ENCODE data around the gene AGBL4.

AGBL4 gene

DNA sequence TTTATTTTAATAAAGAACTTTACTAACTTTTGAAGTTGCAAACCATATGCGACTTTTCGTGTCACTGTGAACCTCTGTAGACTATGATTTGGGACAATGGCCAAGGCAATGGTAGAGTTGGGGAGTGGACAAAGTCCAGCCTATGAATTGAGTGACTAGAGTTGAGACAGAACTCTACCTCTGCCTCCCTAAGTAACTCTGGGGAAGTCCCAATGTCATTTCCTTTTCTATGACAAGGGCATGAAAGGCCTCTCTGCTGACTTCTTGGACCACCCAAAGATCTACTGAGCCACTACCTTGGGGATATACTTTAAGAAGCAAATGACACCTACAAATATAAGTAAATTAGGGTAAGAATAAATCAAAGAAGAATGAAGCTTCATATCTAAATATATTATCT, 1266.4 kb downstream of the AGBL4 start:
- DNase-seq (ENCODE audit: low read depth), result no peak
- H3K4me3 ChIP-seq (ENCODE audit: low read depth, low read length), result no peak overlapping the region
- TF ChIP-seq, protein P1, sequence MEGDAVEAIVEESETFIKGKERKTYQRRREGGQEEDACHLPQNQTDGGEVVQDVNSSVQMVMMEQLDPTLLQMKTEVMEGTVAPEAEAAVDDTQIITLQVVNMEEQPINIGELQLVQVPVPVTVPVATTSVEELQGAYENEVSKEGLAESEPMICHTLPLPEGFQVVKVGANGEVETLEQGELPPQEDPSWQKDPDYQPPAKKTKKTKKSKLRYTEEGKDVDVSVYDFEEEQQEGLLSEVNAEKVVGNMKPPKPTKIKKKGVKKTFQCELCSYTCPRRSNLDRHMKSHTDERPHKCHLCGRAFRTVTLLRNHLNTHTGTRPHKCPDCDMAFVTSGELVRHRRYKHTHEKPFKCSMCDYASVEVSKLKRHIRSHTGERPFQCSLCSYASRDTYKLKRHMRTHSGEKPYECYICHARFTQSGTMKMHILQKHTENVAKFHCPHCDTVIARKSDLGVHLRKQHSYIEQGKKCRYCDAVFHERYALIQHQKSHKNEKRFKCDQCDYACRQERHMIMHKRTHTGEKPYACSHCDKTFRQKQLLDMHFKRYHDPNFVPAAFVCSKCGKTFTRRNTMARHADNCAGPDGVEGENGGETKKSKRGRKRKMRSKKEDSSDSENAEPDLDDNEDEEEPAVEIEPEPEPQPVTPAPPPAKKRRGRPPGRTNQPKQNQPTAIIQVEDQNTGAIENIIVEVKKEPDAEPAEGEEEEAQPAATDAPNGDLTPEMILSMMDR (conservative IDR thresholded peaks at IDR 0.05; ENCODE audit: low read depth, low read length), result no peak

DNA sequence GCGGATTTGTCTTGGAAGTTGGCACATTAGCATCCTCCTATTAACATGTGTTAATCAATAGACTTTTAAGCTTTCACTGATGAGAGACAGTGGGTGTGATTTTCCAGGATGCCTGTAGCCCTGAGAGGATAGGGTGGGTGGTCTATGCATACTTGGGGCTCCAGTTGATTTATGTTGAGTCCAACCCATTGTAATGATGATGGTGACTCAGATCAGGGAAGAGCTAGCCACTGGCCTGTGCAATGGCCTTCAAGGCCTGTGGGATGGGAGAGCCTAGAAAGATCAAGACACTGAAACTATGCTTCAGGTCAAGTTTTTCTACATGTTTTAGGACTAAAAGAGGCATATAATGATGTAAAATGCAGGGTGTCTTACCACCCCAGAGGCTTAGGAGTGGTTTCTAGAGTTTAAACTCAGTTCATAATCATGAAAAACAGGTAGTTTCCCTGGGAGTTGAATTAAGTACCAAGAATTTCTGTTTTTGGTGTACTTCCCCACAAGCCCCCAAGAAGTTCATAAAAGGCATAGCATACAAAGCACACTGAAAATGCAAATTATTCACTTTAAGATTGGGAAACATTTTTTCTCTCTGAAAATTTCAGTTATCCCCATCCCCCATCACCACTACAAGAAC, 1267.0 kb downstream of the AGBL4 start:
- H3K4me3 ChIP-seq (ENCODE audit: low read depth, low read length), result no peak overlapping the region
- DNase-seq (ENCODE audit: low read depth), result no peak
- TF ChIP-seq, protein P1 (conservative IDR thresholded peaks at IDR 0.05; ENCODE audit: low read depth, low read length), result no peak

DNA sequence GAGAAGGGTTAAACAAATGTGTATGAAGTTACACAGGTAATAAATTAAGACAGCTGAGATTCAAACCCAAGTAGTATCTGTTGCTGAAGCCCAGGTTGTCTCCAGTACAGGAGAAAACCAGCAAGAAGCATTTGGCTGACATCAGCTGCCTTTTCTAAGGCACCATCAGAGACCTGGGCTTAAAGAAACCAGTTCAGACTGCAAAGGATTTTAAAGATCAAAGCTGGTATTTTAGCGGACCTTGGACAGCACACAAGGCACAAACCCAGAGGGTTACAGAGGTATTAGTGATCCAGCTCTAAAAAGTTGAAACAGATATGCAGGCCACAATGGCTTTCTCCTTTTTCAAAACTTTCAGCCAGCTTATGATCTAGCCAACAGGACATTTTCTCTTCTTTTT, 1270.5 kb downstream of the AGBL4 start:
- TF ChIP-seq, protein P1 (conservative IDR thresholded peaks at IDR 0.05; ENCODE audit: low read depth, low read length), result no peak
- H3K4me3 ChIP-seq (ENCODE audit: low read depth, low read length), result no peak overlapping the region
- no peak for DNase-seq (ENCODE audit: low read depth)

DNA sequence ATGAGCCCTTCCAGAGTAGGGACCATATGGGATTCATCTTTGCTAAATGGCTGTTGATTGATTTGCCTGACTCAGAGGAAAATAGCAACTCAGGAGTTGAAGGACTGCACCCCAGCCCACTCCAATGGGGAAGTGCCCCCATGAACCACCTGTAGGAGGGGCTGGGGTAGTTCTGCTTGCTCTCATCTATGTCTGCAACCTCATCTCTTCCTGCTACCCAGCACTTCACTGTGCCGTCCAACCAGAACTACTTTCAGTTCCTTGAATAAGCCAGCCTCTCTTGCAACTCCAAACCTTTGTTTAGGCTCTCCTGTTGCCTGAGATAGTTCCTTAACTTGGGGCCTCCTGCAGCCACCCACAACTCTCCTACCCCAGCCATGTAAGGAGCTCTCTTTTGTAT, 1273.6 kb downstream of the AGBL4 start:
- no peak for DNase-seq (ENCODE audit: low read depth)
- TF ChIP-seq, protein P1 (conservative IDR thresholded peaks at IDR 0.05; ENCODE audit: low read depth, low read length), result no peak
- no peak overlapping the region for H3K4me3 ChIP-seq (ENCODE audit: low read depth, low read length)

DNA sequence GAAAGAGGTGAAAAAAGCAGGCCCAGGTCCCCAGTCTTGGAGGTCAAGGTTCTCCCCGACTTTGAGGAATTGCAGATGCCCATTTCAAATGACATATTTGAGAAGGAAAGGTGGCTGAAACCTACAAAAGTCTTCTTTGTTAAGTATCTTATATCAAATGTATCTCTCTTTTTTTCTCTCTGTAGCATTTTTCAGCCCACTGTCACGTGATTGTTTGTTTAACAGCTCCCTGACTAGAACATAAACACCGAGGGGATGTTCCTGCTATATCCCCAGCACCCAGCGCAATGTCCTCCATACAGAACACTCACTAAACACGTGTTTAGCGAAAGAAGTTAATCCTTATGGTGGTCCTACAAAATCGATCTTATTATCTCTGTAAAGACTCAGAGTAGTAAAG, 1274.7 kb downstream of the AGBL4 start:
- no peak overlapping the region for H3K4me3 ChIP-seq (ENCODE audit: low read depth, low read length)
- no peak for DNase-seq (ENCODE audit: low read depth)
- TF ChIP-seq, protein P1 (conservative IDR thresholded peaks at IDR 0.05; ENCODE audit: low read depth, low read length), result no peak

DNA sequence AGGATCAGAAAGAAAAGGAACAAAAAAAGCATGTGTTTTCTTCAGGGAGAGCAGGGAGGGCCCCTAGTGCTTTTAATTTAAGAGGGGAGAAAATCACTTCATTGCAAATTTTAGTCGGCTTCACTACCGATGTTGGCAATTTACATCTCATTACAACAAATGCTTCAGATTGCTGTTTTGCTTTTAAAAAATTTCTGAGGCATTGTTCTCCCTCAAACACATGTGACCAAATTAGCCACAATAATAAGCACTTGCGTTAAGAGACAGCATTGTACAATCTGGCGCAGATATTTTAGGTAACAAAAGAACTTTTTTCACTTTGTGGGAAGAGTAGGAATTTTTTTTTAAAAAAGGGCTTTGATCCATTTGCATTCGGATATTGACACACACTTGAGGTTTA, 1276.8 kb downstream of the AGBL4 start:
- no peak overlapping the region for H3K4me3 ChIP-seq (ENCODE audit: low read depth, low read length)
- TF ChIP-seq, protein P1 (conservative IDR thresholded peaks at IDR 0.05; ENCODE audit: low read depth, low read length), result no peak
- DNase-seq (ENCODE audit: low read depth), result no peak

DNA sequence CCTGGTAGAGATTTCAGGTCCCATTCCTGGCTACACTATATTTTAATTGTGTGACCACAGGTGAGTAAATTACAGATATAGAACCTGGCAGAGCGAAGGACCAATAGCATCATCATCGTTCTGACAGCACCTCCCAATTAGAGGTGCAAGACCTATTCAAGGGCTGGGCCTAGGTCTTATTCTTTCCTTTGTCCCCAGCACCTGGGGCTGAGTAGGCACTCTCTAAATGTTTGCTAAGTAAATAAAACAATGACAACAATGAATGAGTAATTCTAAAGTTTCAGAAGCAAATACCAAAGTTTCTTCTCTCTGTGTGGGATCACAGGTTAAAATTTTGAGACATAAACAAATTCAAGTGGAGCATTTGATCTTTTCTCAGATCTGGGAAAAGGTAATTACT, 1279.7 kb downstream of the AGBL4 start:
- TF ChIP-seq, protein P1 (conservative IDR thresholded peaks at IDR 0.05; ENCODE audit: low read depth, low read length), result no peak
- no peak overlapping the region for H3K4me3 ChIP-seq (ENCODE audit: low read depth, low read length)
- DNase-seq (ENCODE audit: low read depth), result no peak

Data from choroid plexus epithelial cell (primary cell).